Measurements from ENCODE around the gene FOSL1.

- no peak for TF ChIP-seq CTCF (IDR thresholded peaks at IDR 0.05; ENCODE audit: low read depth, low read length)
- no peak for TF ChIP-seq POLR2A (IDR thresholded peaks at IDR 0.05; ENCODE audit: extremely low read depth, insufficient read length)
- TF ChIP-seq, protein P1, sequence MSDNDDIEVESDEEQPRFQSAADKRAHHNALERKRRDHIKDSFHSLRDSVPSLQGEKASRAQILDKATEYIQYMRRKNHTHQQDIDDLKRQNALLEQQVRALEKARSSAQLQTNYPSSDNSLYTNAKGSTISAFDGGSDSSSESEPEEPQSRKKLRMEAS (IDR thresholded peaks at IDR 0.05; ENCODE audit: low read depth, low read length), result no peak
Measured at GRCh38 chr11:65885231-65885630, 15.0 kb downstream of the FOSL1 start.
